Stimulated activated effector memory CD8-positive, alpha-beta T cell treated with anti-CD3 and anti-CD28 coated beads, Interleukin-12 subunit alpha, Interleukin-12 subunit beta, amount 100 ng/mL, for 72 hours (primary cell): ENCODE measurements around the gene PSMD14.
"Not testable (repeated sequence)": the region's sequence is repeated elsewhere in the genome, so short reads cannot be mapped to it uniquely, and the experiment has no call there.

Experiments
- ATAC-seq: fragments of 150-1000 bp; cut with Tn5 transposase; 2 replicates; pipeline ENCODE4 v1.10.0; 2021
- DNase-seq, 2 donors: peaks; one replicate each; pipeline ENCODE4 v3.0.0; 2021 to 2022; ENCODE audit warnings: low spot score in 2 of 2
- H3K27ac Mint-ChIP-seq: one replicate; pipeline ENCODE4 v1.8.0; 2022; ENCODE audit warnings: mild to moderate bottlenecking, mixed read lengths
- H3K36me3 Mint-ChIP-seq: one replicate; pipeline ENCODE4 v1.8.0; 2022; ENCODE audit warnings: mild to moderate bottlenecking, mixed read lengths
- H3K4me1 Mint-ChIP-seq: one replicate; pipeline ENCODE4 v1.8.0; 2022; ENCODE audit warnings: mixed read lengths
- H3K4me3 Mint-ChIP-seq: one replicate; pipeline ENCODE4 v1.8.0; 2022; ENCODE audit warnings: mild to moderate bottlenecking, mixed read lengths
- H3K9me3 Mint-ChIP-seq: one replicate; pipeline ENCODE4 v1.8.0; 2022; ENCODE audit warnings: mixed read lengths

PSMD14 gene

DNA sequence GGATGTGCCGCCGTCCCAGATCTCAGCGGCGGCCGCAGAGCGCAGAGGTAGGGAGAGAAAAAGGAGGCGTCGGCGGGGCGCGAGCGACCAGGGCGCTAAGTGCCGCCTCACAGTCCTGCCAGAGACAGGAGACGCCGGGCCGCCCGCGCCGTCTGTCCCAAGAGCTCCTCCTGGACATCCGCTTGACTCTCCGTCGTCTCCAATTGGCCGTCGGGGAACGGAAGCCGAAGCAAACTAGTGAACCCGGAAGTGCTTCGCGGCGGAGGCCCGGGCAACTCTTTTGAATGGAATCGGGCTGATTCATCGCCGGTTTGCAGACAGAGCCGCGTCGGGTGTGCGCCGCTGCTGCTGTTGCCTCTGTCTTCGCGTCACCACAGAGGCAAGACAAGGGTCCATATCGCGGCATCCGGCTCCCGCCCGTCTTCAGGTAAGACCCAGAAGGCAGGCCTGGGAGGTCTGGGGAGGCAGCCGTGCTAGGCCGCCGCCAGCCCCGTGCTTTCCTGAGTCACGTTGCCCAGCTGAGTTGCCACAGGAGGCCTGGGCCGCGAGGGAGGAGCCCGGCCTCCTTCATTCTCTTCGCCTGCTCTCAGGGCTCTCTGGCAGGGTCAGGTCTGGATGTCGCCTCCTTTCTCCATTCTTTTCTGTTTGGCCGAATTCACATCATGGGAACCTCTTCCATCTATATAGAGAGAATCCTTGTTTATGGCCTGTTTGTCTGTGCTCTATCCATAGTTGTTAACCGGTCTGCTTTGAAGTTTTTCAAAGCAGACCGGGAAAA lies at the start of gene PSMD14:
TSS of gene PSMD14 (plus strand) at position 248 of the 778 bp plus-strand sequence. CDS start 10,401 bp downstream, outside the sequence.
- H3K4me3 Mint-ChIP-seq: peak within 1 kb of the TSS; percentile 94
- peaks cover 13% of the 10 kb centered on the region for H3K4me1 Mint-ChIP-seq
- peak; percentile 95 for ATAC-seq
- peak within 1 kb of the TSS; percentile 97 for H3K27ac Mint-ChIP-seq
- H3K9me3 Mint-ChIP-seq: no peaks in the 10 kb centered on the region
- peaks cover 42% of the 10 kb centered on the region for H3K36me3 Mint-ChIP-seq
- DNase-seq: peak; percentile 76 to 92

DNA sequence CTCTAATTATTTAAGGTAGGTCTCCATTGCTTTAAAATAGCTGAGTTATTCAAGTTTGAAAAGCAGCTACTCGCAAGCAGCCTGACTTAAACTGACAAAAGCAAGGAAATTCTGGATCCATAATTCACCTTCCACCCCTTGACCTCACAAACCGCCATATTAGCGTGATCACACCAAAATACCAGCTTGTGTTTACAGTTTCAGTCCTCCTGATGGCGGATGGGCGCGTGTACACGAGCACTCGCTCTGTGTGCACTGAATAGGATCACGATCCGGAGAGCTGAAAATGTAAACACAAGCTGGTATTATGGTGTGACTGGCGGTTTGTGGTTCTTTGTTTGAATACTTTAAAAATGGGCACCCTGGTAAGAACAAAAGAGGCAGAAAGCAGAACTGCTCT lies 42.4 kb upstream of the PSMD14 start:
- H3K27ac Mint-ChIP-seq: no peak overlapping the region
- no peaks in the 10 kb centered on the region for H3K9me3 Mint-ChIP-seq
- H3K36me3 Mint-ChIP-seq: no peaks in the 10 kb centered on the region
- ATAC-seq (no peak), DNase-seq (no peak)
- H3K4me1 Mint-ChIP-seq: no peaks in the 10 kb centered on the region
- no peak overlapping the region for H3K4me3 Mint-ChIP-seq

DNA sequence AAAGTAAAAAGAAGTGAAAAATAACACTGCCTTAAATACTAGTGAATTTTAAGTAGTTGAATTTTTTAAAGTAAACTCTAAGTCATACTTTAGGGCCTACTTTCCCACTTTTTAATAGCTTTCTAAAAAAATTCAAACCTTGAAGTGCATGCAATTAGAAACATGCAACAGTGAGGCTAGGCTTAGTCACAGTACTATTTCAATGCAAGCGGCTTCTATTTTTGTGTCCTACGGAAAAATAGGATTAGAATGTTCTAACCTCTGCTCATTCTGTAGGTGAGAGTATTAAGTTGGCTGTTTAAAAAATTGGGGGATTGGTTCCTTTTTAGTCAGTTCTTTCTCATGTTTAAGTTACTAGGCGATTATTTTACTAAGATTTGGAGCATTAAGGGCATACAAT lies 39.1 kb upstream of the PSMD14 start:
- no peaks in the 10 kb centered on the region for H3K9me3 Mint-ChIP-seq
- ATAC-seq (no peak), DNase-seq (no peak)
- H3K4me1 Mint-ChIP-seq: peaks cover 5% of the 10 kb centered on the region
- H3K36me3 Mint-ChIP-seq: no peaks in the 10 kb centered on the region
- no peak overlapping the region for H3K27ac Mint-ChIP-seq
- no peak overlapping the region for H3K4me3 Mint-ChIP-seq

DNA sequence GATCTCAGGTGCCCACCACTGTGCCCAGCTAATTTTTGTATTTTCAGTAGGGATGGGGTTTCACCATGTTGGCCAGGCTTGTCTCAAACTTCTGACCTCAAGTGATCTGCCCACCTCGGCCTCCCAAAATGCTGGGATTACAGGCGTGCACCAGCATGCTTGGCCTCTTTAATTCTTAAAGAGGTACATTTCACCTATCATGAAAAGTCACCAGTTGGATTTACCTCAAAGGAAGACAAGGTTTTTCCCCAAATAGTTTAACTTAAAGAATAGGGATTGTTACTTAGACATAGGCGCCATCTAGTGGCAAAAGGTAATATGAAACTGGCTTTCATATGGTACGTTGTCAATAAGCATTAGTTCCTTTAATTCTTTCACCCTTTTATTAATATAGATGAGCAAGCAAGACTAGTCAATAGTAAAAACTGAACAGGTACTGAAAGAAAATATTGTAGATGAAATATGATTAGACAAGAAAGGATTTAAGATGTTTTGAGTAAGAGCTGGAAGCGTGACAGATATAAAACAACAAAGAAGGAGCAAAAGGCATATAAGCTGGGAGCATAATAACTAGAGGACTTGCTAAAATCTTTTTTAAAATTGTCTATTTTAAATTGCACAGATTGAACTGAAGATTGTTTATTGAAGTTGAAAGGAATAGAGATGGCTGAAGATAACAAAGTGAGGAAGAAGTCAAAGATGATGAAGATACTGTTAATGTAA lies 35.0 kb upstream of the PSMD14 start:
- peak; percentile 39 for ATAC-seq
- Mint-ChIP-seq H3K9me3 (no peaks in the 10 kb centered on the region), H3K27ac (no peak overlapping the region), H3K4me3 (no peak overlapping the region), H3K36me3 (no peaks in the 10 kb centered on the region), H3K4me1 (peaks cover 5% of the 10 kb centered on the region)
- no peak for DNase-seq

DNA sequence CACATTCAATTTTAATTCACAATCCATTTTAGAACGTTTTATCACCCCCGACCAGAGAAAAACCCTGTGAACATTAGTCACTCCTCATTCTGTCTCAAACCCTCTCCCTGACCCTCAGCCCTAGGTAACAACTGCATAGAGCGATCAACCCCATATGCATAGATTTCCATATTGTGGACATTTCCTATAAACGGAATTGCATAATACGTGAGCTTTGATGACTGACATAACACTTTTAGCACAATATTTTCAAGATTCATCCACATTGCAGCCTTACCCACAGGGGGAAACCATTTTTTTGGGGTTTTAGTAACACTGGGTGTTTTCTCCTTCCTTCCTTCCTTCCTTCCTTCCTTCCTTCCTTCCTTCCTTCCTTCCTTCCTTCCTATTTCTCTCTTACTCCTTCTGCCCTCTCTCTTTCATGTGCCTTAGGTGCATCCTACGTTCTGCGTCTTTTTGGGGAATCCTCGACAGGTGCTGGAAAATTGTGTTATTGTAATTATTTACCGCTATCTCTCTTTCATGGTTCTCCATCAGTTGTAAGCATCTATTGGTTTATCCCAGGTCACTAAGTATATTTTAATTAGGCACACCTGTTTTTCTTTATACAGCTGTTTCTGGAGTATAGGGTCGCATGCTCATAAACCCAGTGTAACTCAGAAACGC lies 29.5 kb upstream of the PSMD14 start:
- H3K36me3 Mint-ChIP-seq, H3K9me3 Mint-ChIP-seq, H3K4me1 Mint-ChIP-seq, H3K27ac Mint-ChIP-seq, H3K4me3 Mint-ChIP-seq, DNase-seq, ATAC-seq: not testable (repeated sequence)

DNA sequence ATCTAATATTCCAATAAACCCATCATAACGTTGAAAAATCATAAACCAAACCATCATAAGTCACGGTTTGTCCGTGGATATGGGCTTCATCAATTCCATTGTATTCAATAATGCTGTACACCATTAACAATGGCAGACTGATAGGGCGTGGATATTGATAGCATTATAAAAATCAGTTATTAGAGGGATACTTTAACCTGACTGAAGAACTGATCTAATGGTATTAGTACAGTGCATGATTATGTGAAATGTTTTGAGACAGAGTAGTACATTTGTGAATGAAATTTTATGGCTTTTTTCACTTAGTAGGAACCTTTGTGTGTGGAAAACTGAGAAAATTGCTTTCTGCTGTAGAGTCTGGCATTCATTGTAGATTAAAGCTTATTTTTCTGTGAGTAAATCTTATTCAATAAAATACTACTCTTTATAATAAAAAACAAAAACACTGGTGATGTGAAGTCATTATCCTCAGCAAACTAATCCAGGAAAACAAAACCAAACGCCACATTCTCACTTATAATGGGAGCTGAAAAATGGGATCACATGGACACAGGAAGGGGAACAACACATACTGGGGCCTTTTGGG lies 28.9 kb upstream of the PSMD14 start:
- H3K27ac Mint-ChIP-seq, H3K36me3 Mint-ChIP-seq, H3K4me3 Mint-ChIP-seq, ATAC-seq, H3K4me1 Mint-ChIP-seq, DNase-seq, H3K9me3 Mint-ChIP-seq: not testable (repeated sequence)

DNA sequence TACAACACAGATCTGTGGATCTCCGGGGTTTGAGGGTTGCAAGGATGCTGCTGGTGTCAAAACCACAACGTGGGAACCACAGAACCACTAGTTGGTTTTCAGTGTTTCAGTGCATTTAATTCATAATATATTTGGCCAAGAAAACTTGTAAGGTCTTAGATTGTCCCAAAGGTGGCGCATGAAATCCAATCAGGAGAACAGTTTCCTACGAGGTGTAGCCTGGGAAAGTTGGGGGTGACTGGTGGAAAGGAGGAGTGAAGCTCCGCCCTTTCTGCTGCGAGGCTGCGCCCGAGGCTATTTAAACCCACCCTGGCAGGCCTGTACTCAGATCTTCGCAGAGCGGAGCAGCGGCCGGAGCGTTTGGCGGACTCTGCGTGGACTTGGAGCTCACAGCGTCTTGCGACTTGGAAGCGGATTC lies 27.3 kb upstream of the PSMD14 start:
- H3K4me1 Mint-ChIP-seq, H3K9me3 Mint-ChIP-seq, H3K27ac Mint-ChIP-seq, H3K36me3 Mint-ChIP-seq, ATAC-seq, H3K4me3 Mint-ChIP-seq: not testable (repeated sequence)
- peak in 1 of 2 donors; percentile 39 for DNase-seq

DNA sequence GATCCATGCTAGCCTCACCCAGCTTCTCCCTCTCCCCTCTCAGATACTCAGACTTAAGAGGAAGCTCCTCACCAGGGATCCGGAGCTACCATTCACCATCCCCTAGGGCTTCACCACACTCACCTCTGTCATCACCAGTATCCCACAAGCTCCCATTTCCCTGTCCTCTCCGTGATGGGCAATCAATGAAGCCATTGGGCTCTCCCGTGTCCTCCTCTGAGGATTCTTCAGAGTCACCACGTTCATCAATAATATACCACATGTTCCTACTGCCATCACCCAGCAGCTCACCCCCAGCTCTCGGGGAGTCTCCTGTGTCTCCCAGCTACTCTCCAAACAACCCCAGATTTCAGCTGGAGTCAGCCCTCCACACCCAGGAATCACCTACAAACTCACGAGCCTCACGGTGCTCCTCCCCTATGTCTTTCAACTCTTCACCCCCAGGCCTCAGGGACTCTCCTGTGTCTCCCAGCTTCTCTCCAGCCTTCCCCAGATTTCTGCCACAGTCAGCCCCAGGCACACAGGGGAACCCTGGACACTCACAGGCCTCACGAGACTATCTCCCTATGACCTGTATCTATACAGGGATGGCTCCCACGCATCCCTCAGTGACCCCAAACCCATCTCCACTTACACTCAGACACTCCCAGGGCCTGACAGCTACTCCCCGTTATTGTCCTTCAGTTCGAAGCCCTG lies 26.5 kb upstream of the PSMD14 start:
- not testable (repeated sequence) for H3K4me3 Mint-ChIP-seq, H3K9me3 Mint-ChIP-seq, H3K27ac Mint-ChIP-seq, H3K4me1 Mint-ChIP-seq, ATAC-seq, DNase-seq, H3K36me3 Mint-ChIP-seq

DNA sequence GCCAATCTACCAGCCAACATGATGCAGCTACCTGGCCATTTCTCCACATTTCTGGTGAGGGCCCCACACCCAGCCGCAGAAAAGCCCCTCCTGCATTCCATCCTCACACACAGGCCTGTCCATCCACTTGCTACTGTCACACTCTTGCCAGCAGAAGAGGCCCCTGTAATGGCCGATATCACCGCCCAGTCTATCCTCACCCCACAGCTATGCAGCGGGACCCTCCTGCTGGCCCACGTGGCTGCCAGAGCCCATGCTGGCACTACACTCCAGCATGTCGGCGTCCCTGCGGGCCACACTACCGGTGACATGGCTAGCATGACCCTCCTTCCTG lies 25.9 kb upstream of the PSMD14 start:
- not testable (repeated sequence) for H3K4me1 Mint-ChIP-seq, H3K4me3 Mint-ChIP-seq, H3K27ac Mint-ChIP-seq, H3K36me3 Mint-ChIP-seq, H3K9me3 Mint-ChIP-seq, DNase-seq, ATAC-seq

DNA sequence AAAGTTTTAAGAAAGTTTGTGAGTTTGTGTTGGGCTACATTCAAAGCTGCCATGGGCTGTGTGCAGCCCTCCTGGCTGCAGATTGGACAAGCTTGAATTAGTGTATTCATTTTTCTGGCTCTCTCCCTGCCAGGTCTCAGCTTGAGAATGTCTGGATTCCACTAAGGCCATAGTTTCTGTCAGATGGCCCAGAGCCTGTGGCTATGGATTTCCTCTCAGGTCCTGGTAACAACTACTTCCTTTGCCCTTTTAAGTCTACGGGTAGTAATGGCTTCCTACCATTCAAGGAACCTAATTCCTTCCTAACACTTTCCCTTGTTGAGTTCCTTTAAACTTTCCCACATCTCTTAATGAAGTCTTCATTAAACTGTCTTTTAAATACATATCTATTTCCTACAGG lies 24.3 kb upstream of the PSMD14 start:
- Mint-ChIP-seq H3K9me3 (no peaks in the 10 kb centered on the region), H3K36me3 (no peaks in the 10 kb centered on the region), H3K27ac (no peak overlapping the region), H3K4me3 (no peak overlapping the region), H3K4me1 (no peaks in the 10 kb centered on the region)
- ATAC-seq: no peak
- DNase-seq: no peak

DNA sequence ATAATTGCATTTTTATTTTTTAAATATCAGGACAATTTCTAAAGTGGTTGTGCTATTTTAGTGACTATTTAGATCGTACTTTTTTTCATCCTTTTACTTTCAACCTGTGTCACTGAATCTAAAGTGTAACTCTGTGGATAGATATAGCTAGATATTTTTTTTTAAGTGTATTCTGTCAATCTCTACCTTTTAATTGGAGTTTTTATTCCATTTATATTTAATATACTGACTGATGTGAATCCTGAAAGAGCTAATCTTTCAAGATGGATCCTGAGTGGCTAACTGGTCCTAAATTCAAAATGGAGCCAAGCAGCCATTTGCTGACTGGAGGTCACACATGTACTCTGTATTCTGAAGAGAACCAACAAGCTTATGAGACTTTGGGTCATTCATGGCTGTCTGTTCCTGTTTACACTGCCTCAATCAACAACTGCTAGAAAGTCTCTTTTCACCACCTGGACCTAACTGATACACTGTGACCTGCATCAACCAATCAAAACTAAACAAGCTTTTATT lies 4.6 kb upstream of the PSMD14 start:
- no peak for DNase-seq
- H3K27ac Mint-ChIP-seq: no peak overlapping the region
- no peaks in the 10 kb centered on the region for H3K4me1 Mint-ChIP-seq
- no peak overlapping the region for H3K4me3 Mint-ChIP-seq
- peaks cover 12% of the 10 kb centered on the region for H3K36me3 Mint-ChIP-seq
- no peak for ATAC-seq
- no peaks in the 10 kb centered on the region for H3K9me3 Mint-ChIP-seq

DNA sequence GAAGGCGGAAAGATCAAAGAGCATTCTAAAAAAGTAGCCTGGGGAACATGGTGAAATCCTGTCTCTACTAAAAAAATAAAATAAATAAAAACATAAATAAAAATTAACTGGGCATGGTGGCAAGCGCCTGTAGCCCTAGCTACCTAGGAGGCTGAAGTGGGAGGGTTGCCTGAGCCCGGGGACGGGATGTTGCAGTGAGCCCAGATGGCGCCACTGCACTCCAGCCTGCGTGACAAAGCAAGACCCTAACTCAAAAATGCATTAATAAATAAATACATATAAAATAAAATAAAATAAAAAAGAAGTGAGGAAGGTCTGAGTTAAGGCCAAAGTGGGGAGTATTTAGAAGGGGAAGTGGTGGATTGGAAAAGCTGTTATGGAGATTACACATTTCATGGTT lies 1.3 kb upstream of the PSMD14 start:
- no peaks in the 10 kb centered on the region for H3K9me3 Mint-ChIP-seq
- H3K4me3 Mint-ChIP-seq: peak overlapping the region; percentile 94
- no peak overlapping the region for H3K27ac Mint-ChIP-seq
- H3K4me1 Mint-ChIP-seq: peaks cover 6% of the 10 kb centered on the region
- no peak for ATAC-seq
- H3K36me3 Mint-ChIP-seq: peaks cover 28% of the 10 kb centered on the region
- no peak for DNase-seq

DNA sequence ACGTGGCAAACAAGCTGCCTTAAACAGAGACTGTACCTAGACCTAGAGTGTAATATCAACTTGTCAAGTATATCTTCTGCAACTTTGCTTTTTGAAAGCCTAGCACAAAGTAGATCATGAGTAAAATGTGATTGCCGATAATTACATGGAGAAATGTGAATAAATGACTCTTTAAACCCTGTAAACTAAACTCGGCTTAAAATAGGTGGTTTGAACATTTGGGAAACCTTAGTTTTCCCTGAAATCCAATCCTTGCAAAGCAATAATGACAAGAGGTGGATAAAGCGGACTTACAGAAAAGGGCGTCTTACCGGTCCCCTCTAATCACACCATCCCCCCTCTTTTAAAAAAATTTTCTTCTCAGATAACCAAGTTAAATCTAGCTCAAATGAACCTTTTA lies 549 bp upstream of the PSMD14 start:
- H3K4me1 Mint-ChIP-seq: peaks cover 9% of the 10 kb centered on the region
- H3K9me3 Mint-ChIP-seq: no peaks in the 10 kb centered on the region
- peaks cover 36% of the 10 kb centered on the region for H3K36me3 Mint-ChIP-seq
- ATAC-seq (no peak), DNase-seq (no peak)
- H3K27ac Mint-ChIP-seq: peak overlapping the region; percentile 97
- H3K4me3 Mint-ChIP-seq: peak overlapping the region; percentile 94

DNA sequence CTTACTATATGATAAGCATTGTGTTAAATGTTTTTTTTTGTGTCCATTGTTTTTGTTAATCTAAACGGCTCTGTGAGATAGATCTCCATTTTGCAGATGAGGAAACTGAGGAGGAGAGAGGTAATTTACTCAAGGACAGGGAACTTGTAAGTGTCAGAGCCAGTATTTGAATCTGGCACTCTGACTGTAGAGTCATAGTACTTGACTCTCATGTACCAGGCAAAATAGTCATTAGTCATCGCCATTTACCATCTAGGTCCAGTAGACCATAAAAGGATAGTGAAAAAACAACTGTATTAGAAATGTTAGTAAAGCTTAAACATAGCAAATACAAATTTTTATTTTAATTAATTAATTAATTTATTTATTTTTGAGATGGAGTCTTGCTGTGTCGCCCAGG lies 4.8 kb downstream of the PSMD14 start:
- DNase-seq: no peak
- peak overlapping the region; percentile 30 for H3K27ac Mint-ChIP-seq

DNA sequence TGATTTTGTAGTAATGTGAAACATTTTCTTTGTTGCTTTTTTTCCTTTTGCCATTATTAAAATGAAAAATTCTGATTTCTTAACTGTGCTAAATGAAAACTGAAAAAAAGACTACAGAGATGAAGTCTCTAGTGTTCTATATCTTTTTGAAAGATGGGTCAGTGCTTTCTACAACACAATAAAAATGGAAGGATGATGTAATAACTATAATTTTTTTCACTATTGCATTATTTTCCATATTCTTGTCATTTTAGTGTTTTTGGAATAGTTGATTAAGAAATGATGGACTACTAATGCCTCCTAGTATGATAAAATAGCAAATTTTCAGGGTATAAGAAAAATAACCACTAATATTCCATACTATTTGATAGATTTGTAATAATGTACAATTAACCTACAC lies 7.2 kb downstream of the PSMD14 start:
- Mint-ChIP-seq H3K36me3 (peaks cover 78% of the 10 kb centered on the region), H3K4me1 (peaks cover 18% of the 10 kb centered on the region), H3K9me3 (no peaks in the 10 kb centered on the region), H3K4me3 (no peak overlapping the region), H3K27ac (no peak overlapping the region)
- DNase-seq (no peak), ATAC-seq (no peak)

More for the DNA sequence above, 4.8 kb downstream of the PSMD14 start:
- Mint-ChIP-seq H3K4me3 (no peak overlapping the region), H3K9me3 (no peaks in the 10 kb centered on the region), H3K36me3 (peaks cover 75% of the 10 kb centered on the region), H3K4me1 (peaks cover 24% of the 10 kb centered on the region)
- no peak for ATAC-seq
